H7 (cell line): Measurements from ENCODE around the gene RIC8B. TPM values are rescaled to one million over a fixed set of nuclear protein-coding genes. Genes with fewer than 3 reads are reported as not detected.

Source experiments
- DNase-seq: peaks from one replicate; pipeline ENCODE4 v3.0.0; 2012
- H3K27me3 ChIP-seq: 2 replicates; pipeline ENCODE4 v1.6.0; 2011; ENCODE audit warnings: mild to moderate bottlenecking, low read length; ENCODE audit not compliant: control insufficient read depth, insufficient read depth
- H3K36me3 ChIP-seq: replicated peaks from 2 replicates; pipeline ENCODE4 v1.5.1; 2011; ENCODE audit warnings: low read length; ENCODE audit not compliant: control insufficient read depth, insufficient read depth
- H3K4me3 ChIP-seq: 2 replicates; pipeline ENCODE4 v1.5.1; 2011; ENCODE audit warnings: low read depth, mild to moderate bottlenecking, control low read depth, low read length, moderate library complexity; ENCODE audit not compliant: insufficient read depth
- total RNA-seq: library from RNA; depleted of rRNA; stranded (reverse); fragments of >200 nt; shearing (Covaris generic); gene quantifications from 2 replicates; pipeline ENCODE4 v1.2.3, GENCODE V29; 2014

Gene RIC8B
- total RNA-seq, 1 experiment from 2014 or later = 10.7 TPM

DNA sequence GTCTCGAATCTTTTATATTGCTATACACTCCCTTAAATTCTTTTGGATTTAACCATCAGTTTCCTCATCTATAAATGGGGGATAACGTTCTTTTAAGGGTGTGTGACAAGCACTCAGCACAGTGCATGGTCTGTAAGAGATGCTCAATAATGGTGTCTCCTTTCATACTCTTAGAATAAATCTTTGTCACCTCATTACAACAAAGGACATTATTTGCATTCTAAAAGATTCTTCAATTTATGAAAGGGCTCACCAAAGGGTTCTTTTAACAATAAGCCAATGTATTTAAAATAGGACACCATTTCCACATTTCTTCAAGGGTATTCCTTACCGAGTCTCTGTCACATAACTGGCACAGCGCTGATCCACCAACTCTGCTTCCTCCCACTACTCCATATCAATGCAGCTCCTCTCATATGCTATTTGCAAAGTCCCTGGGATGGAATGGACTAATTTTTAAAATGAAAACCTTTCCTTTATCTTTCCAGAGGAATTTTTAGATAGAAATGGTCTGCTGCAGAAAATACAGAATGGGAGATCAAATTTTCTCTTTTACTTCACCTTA, 29.2 kb upstream of the RIC8B start:
- Histone ChIP-seq H3K36me3 (no peaks in the 10 kb centered on the region), H3K27me3 (no peaks in the 10 kb centered on the region), H3K4me3 (no peak overlapping the region)
- DNase-seq = no peak

- no peak overlapping the region for H3K4me3 ChIP-seq
- no peak for DNase-seq
- H3K36me3 ChIP-seq = no peaks in the 10 kb centered on the region
- H3K27me3 ChIP-seq = no peaks in the 10 kb centered on the region
Observed at GRCh38 chr12:106747973-106748436, 26.5 kb upstream of the RIC8B start.

GRCh38 chr12:106750524-106750923, 24.0 kb upstream of the RIC8B start:
- Histone ChIP-seq H3K4me3 (no peak overlapping the region), H3K27me3 (no peaks in the 10 kb centered on the region), H3K36me3 (no peaks in the 10 kb centered on the region)
- no peak for DNase-seq

GRCh38 chr12:106753526-106753925, 21.0 kb upstream of the RIC8B start:
- no peak for DNase-seq
- no peaks in the 10 kb centered on the region for H3K27me3 ChIP-seq
- H3K36me3 ChIP-seq = no peaks in the 10 kb centered on the region
- no peak overlapping the region for H3K4me3 ChIP-seq

GRCh38 chr12:106754331-106754730, 20.2 kb upstream of the RIC8B start:
- Histone ChIP-seq H3K27me3 (no peaks in the 10 kb centered on the region), H3K36me3 (no peaks in the 10 kb centered on the region), H3K4me3 (no peak overlapping the region)
- no peak for DNase-seq

DNA sequence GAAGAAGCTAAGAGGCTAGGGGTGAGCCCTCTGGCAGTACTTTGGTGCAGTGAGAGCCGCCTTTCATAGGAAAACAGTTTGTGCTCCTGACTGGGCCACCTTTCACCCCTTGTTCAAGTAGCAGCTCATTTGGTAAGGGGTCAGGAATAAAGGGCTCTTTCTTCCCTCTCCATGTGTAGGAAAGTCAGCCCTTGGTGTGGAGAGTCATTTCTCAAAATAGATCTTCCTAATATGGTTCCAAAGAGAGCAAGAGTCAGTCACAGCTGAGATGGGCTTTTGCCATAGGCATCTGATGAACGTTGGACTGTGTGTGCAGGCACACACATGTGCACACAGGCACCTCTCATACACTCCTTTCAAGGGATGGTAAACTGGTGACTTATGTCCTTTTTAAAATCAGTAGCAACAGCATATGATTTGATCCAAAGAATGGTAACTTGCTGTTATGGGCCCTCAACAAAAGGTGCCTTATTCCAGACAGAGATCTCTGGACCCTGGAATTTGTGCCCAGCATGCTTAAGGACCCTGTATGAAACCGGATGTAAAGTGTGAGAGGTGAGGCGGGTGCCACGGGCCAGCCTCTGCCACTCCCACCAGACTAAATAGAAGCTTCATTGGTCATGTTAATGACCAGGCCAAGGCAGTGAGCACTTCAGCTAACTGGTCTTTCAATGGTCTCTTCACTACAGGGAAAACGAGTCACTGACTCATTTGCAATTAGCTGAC, 16.7 kb upstream of the RIC8B start:
- no peaks in the 10 kb centered on the region for H3K36me3 ChIP-seq
- no peak overlapping the region for H3K4me3 ChIP-seq
- DNase-seq = no peak
- no peaks in the 10 kb centered on the region for H3K27me3 ChIP-seq

- no peaks in the 10 kb centered on the region for H3K36me3 ChIP-seq
- no peaks in the 10 kb centered on the region for H3K27me3 ChIP-seq
- H3K4me3 ChIP-seq = no peak overlapping the region
- DNase-seq = no peak
Observed at GRCh38 chr12:106758349-106759110, 16.0 kb upstream of the RIC8B start.

GRCh38 chr12:106759526-106760183, 14.8 kb upstream of the RIC8B start:
- Histone ChIP-seq H3K4me3 (no peak overlapping the region), H3K27me3 (no peaks in the 10 kb centered on the region), H3K36me3 (no peaks in the 10 kb centered on the region)
- no peak for DNase-seq

DNA sequence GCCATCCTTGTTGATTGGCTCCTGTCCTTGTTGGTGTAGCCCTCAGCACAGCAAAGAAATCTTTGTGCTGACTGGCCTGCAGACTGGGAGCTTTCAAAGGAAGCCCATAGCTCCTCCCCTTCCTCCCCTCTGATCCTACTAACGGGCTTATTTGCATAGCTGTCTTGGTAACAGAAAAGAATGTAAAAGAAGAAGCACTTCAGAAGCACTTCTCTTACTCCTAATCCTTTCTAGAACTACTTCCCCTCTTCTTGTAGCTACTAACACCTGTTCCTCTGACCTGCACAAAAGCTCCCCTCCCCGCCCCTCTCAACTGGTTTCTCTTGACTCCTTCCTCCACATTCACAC, 14.3 kb upstream of the RIC8B start:
- no peaks in the 10 kb centered on the region for H3K27me3 ChIP-seq
- no peak for DNase-seq
- H3K4me3 ChIP-seq = no peak overlapping the region
- no peaks in the 10 kb centered on the region for H3K36me3 ChIP-seq

- no peak overlapping the region for H3K4me3 ChIP-seq
- no peaks in the 10 kb centered on the region for H3K27me3 ChIP-seq
- no peak for DNase-seq
- no peaks in the 10 kb centered on the region for H3K36me3 ChIP-seq
Observed at GRCh38 chr12:106764220-106764619, 10.3 kb upstream of the RIC8B start.

- Histone ChIP-seq H3K36me3 (no peaks in the 10 kb centered on the region), H3K27me3 (no peaks in the 10 kb centered on the region), H3K4me3 (no peak overlapping the region)
- no peak for DNase-seq
Observed at GRCh38 chr12:106764738-106765137, 9.7 kb upstream of the RIC8B start.

DNA sequence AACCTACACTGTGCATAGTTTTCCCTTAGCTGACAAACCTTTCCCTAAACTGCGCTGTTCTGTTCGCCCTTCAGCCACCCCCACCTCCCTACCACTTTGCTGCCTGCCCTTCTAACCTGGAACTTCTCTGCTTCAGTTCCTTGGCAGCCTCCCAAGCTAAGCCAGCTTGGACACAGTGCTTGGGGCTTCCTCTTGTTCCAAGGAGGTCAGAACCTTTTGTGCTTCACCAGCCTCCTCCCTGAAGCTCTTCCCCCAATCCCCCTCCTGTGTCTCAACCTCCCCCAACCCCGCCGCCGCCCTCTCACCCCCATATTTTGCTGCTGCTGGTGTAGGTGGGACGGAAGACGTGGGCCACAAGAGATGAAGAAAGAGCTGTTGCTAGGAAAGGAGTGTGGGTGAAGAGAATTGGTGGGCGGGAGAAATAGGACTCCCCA, 8.1 kb upstream of the RIC8B start:
- no peak for DNase-seq
- Histone ChIP-seq H3K27me3 (no peaks in the 10 kb centered on the region), H3K4me3 (no peak overlapping the region), H3K36me3 (no peaks in the 10 kb centered on the region)

GRCh38 chr12:106767206-106767605, 7.3 kb upstream of the RIC8B start:
- DNase-seq = no peak
- Histone ChIP-seq H3K27me3 (no peaks in the 10 kb centered on the region), H3K36me3 (no peaks in the 10 kb centered on the region), H3K4me3 (no peak overlapping the region)

DNA sequence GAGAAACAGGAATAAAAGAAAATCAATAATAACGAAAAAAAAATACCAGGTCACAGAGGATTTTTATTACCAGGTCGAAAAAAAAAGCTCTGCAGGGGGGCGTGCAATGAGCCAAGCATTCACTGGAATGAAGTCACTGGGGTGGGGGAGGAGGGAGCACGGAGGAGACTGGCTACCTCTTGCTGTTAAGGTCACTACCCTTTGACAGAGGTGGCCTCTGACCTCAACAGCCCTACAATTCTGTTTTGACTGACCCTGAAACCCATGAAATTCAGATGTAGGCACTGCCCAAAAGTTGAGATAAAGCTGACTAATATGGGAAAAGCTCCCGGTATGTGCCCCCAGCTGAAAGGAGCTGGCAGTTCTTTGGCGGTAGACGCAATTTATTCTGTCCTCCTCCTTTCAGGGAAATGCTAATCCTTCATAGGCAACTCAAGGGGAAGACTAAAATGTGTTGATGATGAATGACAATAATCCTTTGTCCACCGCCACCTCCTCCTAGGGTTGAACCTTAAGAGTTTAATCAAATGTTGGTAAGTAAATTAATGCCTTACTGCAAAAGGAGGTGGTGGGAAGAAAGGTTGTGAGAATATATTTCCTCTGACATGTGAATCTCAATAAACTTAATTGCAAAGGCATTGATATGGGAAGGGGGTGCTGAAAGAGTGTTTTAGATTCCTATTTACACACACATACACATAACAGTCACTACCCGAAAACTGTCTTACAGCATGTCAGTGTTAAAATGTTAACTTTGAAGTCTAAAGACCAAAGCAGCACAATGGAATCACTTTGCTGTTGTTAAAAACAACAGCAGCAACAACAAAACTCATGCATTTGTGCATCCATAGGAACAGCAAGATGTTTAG, 6.3 kb upstream of the RIC8B start:
- Histone ChIP-seq H3K4me3 (no peak overlapping the region), H3K36me3 (no peaks in the 10 kb centered on the region), H3K27me3 (no peaks in the 10 kb centered on the region)
- peak; percentile 40 for DNase-seq
